Forelimb muscle (tissue), 1 donor: ENCODE results near the gene SPATS1. TPM values are rescaled to one million over a fixed set of nuclear protein-coding genes. Genes with fewer than 3 reads are reported as not detected.

Experiments used
- DNase-seq: peaks from one replicate; pipeline ENCODE4 v3.0.0-alpha.2; 2013; ENCODE audit warnings: low read depth
- polyA plus RNA-seq: library from polyadenylated mRNA; unstranded; fragments of 120-200 nt; gene quantifications from one replicate; pipeline ENCODE4 v1.2.1, GENCODE V29; 2013; ENCODE audit not compliant: insufficient read length

SPATS1 gene
- polyA plus RNA-seq: not detected

- DNase-seq: no peak
These were observed at the start of gene SPATS1 for GRCh38 chr6:44342489-44342888. SPATS1 (plus strand) TSS chr6:44342650; CDS start chr6:44343096, 446 bp downstream.

- DNase-seq: no peak
These were observed 49.6 kb upstream of the SPATS1 start for GRCh38 chr6:44292661-44293365.

- no peak for DNase-seq
These were observed 47.3 kb upstream of the SPATS1 start for GRCh38 chr6:44294832-44295791.

DNA sequence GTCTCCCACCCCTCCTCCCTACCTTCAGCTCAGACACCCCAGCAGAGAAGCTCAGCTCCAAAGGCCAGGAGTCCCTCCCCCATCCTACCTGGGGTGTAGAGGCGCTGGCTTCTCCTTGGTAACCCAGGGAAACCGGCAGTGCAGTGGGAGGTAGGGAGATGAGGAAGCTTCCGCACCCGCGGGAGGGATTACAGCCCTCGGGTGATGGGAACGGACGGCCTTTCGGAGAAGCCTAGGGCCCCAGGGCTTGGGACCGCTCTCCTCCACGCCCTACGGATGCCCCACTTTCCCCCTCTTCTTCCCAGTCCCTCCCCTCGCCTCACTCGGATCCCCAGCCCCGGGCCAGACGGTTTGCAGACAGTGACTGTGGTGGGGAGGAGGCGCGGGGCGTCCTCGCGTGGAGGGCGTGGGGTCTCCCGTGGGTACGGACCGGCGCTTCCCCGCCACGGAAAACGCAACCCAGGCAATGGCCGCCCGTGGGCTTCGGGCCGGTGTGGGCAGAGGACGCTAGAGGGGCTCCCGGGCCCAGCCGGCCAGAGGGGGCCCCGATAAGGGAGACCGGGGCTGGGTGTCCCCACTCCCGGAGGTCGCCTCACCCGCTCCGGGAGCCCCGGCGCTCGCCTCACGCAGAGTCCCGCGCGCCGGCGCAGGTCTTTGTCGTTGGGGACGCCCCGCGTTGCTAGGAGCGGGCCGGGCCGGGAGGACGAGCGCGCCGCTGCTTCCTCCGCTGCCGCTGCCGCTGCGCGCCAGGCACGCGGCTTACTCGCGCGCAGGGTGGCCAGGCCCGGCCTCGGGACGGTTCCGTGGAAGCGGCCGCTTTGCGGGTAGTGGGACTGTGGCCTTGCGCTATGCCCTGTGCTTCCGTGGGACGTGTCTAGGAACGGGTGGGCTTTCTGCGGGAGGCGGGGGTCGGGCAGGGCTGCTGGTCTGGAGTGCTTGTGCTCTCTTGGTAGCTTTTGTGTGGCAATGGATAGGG lies 45.1 kb upstream of the SPATS1 start:
- no peak for DNase-seq

GRCh38 chr6:44298055-44298803 lies 44.2 kb upstream of the SPATS1 start:
- DNase-seq: no peak

DNA sequence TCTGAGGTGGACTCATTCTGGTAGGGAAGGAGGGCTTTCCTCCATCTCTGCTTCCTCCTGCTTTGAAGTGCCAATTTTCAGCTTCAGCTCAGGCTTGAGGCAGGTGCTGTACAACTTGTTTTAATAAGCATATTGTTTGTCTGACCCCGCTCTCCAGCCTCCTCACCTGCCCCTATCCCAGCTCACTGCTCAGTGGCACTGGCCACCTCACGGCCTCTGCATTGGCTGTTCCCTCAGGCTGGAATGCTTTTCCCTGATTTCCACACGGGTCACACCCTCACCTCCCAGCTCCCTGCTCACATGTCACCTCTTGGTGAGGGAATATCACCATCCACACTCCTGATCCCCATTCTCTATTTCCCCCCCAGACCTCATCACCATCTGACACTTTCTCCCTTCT lies 43.6 kb upstream of the SPATS1 start:
- DNase-seq: no peak

- no peak for DNase-seq
These were observed 42.1 kb upstream of the SPATS1 start for GRCh38 chr6:44300292-44300823.

DNA sequence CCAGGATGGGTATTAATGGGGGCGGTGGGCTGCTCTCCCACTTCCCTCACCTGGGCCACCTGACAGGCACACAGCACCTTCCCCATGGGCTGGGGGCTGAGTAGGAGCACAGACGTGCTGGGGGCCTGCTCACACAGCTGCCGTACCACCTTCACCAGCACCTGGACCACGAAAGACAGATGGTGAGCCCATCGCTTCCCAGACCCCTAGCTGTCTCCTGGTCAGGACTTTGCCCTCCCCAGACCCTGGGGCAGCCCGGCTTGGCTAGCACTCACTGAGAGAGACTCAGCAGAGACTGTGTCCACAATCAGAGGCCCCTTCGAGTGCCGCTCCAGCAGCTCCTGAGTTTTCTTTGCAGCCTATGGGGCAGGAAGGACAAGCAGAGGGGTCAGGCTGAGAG lies 41.3 kb upstream of the SPATS1 start:
- no peak for DNase-seq

DNA sequence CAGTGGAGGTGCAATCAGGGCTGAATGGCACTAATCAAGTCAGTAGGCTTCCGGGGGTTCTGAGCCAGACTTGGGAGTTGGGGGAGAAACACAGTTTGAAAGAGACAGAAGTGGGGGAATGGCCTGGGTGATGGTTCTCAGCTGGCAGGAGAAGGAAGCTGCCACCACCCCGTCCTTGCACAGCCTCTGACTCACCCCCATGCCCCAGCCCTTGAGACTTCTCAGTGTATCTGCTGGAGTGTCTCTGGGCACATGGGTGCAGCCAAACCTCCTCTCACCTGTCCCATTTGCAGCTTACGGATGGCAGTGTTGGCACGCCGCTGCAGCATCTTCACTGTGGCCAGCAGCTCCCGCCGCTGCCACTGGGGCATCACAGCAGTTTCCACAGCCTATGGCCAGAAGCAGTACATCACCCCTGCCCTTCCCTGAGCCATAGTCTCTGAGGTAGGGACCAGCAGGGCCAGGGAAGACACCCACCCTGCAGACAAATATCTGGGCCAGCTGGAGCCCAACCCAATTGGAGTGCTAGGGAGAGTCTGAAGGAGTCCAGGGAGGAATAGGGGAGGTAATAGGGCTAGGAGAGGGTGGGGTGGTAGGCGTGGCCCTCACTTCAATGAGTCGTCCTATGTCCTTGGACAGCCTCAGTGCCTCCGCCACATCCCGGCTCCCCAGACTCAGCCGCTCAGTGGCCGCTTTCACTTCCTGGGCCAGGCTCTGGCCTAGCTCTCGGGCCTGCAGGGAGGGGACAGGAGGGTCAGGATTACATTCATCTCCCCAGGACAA lies 40.5 kb upstream of the SPATS1 start:
- DNase-seq: no peak

GRCh38 chr6:44302856-44303255 lies 39.6 kb upstream of the SPATS1 start:
- DNase-seq: no peak

DNA sequence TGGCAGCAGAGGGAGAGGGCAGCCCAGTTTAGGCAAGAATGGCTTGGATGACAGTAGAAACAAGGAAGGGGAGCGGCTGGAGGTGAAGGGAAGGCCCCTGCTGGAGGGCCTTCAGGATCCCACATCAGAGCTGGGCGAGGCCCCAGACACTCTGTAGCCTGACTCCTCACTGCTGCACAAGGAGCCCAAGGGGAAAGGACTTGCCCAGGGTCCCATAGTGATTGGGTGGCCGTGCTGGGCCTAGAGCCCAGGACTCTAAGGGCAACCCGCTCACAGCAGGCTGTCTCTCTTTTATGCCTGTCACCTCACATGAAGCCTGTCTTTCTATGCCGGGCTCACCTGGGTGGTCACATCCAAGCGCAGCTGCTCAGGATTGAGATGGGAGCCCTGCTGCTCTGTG lies 38.6 kb upstream of the SPATS1 start:
- DNase-seq: no peak

DNA sequence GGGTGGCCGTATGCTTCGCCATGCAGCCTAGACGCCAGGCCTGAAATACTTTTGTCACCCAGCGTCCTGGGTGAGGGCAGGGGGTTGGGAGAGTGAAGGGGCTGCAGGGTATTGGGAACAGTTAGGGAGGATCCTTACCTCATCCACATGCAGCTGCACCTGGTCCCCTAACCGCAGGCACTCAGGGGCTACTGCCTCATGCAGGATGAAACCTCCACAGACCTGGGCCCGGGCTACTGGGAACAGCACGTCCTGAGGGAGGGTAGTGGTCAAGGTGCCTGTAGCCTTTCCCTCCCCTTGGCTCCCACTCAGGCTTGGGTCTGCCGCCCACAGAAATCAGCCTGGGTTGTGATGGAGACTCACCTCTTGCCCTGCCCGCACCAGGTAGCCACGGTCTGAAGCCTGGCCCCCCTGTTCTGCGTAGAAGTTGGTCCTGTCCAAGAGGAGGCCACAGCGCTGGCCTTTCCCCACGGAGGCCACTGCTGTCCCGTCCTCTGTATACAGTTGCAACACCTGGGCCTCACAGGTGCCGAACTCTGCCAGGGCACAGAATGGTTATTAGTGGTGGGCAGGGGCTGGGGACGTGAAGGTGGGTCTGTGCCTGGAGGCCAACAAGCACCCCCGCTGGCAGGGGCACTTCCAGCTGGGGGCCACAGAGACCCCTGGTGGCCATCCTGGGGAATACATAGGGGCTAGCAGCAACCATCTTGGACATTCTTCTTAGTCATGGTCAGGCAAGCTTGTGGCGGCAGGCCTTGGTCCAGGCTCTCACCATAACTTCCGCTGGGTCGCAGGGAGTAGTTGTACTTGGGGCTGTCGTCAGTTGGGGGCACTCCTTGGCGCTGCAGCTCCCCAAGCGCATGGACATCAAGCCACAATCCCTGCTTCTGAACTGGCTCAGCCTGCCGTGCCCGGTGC lies 37.9 kb upstream of the SPATS1 start:
- DNase-seq: no peak

DNA sequence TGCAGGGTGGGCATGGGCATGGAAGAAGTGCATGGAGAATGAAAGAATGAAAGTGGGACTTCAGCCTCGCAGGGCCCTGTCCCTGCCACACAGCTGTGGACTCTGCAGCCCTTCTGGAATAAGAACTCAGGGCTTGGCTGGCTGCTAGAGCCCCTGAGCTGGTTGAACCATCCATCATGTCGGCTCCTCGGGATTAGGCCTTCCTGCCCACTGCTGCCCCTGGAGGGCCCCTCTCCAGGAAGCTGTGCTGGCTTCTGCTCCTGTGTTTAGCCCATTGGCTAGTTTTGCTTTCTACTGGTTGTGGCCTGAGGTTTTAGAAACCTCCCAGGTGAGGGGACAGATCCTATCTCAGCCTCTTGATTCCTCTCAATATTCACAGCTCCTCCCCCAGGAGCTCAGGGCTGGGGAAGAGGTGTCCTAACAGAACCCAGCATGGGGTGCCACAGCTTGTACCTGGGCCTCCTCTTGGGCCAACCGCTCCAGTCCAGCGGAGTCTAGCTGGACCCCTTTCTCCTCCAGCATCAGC lies 37.2 kb upstream of the SPATS1 start:
- DNase-seq: no peak

DNA sequence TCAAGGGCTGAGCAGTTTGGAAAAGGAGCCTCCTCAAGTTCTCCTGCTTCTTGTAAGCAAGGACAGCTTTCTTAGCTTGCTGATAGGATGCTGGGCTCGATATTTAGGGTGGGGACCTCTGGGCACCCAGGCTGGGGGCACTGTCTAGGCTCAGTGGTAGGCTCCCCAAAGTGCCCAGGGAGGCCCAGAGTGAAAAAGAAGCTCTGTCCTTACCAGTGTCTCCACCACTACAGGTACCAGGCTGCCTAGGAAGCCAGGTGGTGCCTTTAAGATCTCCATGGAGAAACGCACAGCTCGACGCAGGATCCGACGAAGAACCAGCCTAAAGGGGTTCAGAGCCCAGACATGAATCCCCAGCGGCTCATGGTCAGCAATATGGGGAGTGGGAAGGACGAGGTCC lies 35.7 kb upstream of the SPATS1 start:
- no peak for DNase-seq

- DNase-seq: no peak
These were observed 35.2 kb upstream of the SPATS1 start for GRCh38 chr6:44307217-44307616.

DNA sequence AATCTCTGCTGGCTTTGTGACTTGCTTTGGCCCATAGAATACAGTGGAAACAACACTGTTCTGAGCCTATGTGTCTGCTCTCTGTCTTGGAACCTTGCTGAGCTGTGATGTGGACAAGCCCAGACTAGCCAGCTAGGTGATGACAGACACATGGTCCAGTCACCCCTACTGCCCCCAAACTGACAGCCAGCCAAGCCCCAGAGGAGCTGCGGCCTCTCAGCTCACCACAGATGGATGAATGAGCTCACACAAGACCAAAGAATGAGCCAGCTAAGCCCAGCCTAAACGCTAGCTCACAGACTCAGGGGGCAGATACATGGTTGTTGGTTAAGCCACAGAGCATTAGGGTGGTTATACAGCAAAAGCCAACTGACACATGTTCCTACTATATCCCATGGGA lies 33.4 kb upstream of the SPATS1 start:
- DNase-seq: no peak

DNA sequence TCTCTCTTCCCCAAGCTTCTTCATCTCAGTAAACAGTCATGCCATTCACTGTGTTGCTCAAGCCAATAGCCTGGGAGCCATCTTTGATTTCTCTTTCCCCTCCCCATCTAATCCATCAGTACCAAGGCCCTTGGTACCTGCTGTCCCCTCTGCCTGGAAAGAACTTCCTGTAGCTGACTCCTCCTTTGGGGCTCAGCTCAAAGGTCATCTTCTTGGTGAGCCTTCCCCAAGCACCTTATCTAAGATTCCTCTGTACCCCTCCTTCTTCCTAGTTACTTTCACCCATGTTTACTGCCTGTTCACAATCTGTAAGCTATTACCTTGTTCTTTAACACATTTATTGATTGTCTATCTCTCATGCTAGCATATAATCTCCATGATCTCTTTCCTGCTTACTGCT lies 32.8 kb upstream of the SPATS1 start:
- no peak for DNase-seq

- no peak for DNase-seq
These were observed 32.2 kb upstream of the SPATS1 start for GRCh38 chr6:44310241-44310640.

- DNase-seq: no peak
These were observed 31.1 kb upstream of the SPATS1 start for GRCh38 chr6:44311304-44311703.
